ENCODE measurements around the gene TMEM163. TPM values are rescaled to one million over a fixed set of nuclear protein-coding genes. Genes with fewer than 3 reads are reported as not detected.

Gene TMEM163
- total RNA-seq, 1 donor from 2014 or later: not detected

- H3K36me3 Mint-ChIP-seq (ENCODE audit: unreplicated experiment): no peaks in the 10 kb centered on the region
- H3K4me1 Mint-ChIP-seq (ENCODE audit: unreplicated experiment): no peaks in the 10 kb centered on the region
- no peak overlapping the region for H3K27ac Mint-ChIP-seq (ENCODE audit: unreplicated experiment)
- no peaks in the 10 kb centered on the region for H3K9me3 Mint-ChIP-seq (ENCODE audit: unreplicated experiment)
- H3K27me3 Mint-ChIP-seq (ENCODE audit: unreplicated experiment): no peaks in the 10 kb centered on the region
- no peak for TF ChIP-seq CTCF (IDR thresholded peaks at IDR 0.05)
- H3K4me3 Mint-ChIP-seq (ENCODE audit: unreplicated experiment): no peak overlapping the region
- peak; percentile 57 for DNase-seq (ENCODE audit: extremely low spot score, unreplicated experiment)
Observed at GRCh38 chr2:134465228-134466105, 253.3 kb downstream of the TMEM163 start.

- TF ChIP-seq CTCF (IDR thresholded peaks at IDR 0.05): no peak
- H3K27me3 Mint-ChIP-seq (ENCODE audit: unreplicated experiment): no peaks in the 10 kb centered on the region
- no peak overlapping the region for H3K4me3 Mint-ChIP-seq (ENCODE audit: unreplicated experiment)
- peak; percentile 69 for DNase-seq (ENCODE audit: extremely low spot score, unreplicated experiment)
- no peaks in the 10 kb centered on the region for H3K9me3 Mint-ChIP-seq (ENCODE audit: unreplicated experiment)
- no peaks in the 10 kb centered on the region for H3K36me3 Mint-ChIP-seq (ENCODE audit: unreplicated experiment)
- no peaks in the 10 kb centered on the region for H3K4me1 Mint-ChIP-seq (ENCODE audit: unreplicated experiment)
- no peak overlapping the region for H3K27ac Mint-ChIP-seq (ENCODE audit: unreplicated experiment)
Observed at GRCh38 chr2:134463699-134464022, 255.1 kb downstream of the TMEM163 start.

- Mint-ChIP-seq H3K4me1 (ENCODE audit: unreplicated experiment) (no peaks in the 10 kb centered on the region), H3K27me3 (ENCODE audit: unreplicated experiment) (no peaks in the 10 kb centered on the region), H3K9me3 (ENCODE audit: unreplicated experiment) (no peaks in the 10 kb centered on the region), H3K36me3 (ENCODE audit: unreplicated experiment) (no peaks in the 10 kb centered on the region), H3K4me3 (ENCODE audit: unreplicated experiment) (no peak overlapping the region), H3K27ac (ENCODE audit: unreplicated experiment) (no peak overlapping the region)
- TF ChIP-seq CTCF (IDR thresholded peaks at IDR 0.05): no peak
- peak; percentile 74 for DNase-seq (ENCODE audit: extremely low spot score, unreplicated experiment)
Observed at GRCh38 chr2:134462791-134463698, 255.8 kb downstream of the TMEM163 start.

- Mint-ChIP-seq H3K4me3 (ENCODE audit: unreplicated experiment) (no peak overlapping the region), H3K4me1 (ENCODE audit: unreplicated experiment) (no peaks in the 10 kb centered on the region), H3K27ac (ENCODE audit: unreplicated experiment) (no peak overlapping the region), H3K27me3 (ENCODE audit: unreplicated experiment) (no peaks in the 10 kb centered on the region), H3K9me3 (ENCODE audit: unreplicated experiment) (no peaks in the 10 kb centered on the region), H3K36me3 (ENCODE audit: unreplicated experiment) (no peaks in the 10 kb centered on the region)
- no peak for DNase-seq (ENCODE audit: extremely low spot score, unreplicated experiment)
- TF ChIP-seq CTCF (IDR thresholded peaks at IDR 0.05): no peak
Observed at GRCh38 chr2:134462275-134462674, 256.5 kb downstream of the TMEM163 start.

- Mint-ChIP-seq H3K36me3 (ENCODE audit: unreplicated experiment) (no peaks in the 10 kb centered on the region), H3K4me1 (ENCODE audit: unreplicated experiment) (no peaks in the 10 kb centered on the region), H3K27ac (ENCODE audit: unreplicated experiment) (no peak overlapping the region), H3K27me3 (ENCODE audit: unreplicated experiment) (no peaks in the 10 kb centered on the region), H3K4me3 (ENCODE audit: unreplicated experiment) (no peak overlapping the region), H3K9me3 (ENCODE audit: unreplicated experiment) (no peaks in the 10 kb centered on the region)
- TF ChIP-seq CTCF (IDR thresholded peaks at IDR 0.05): no peak
- no peak for DNase-seq (ENCODE audit: extremely low spot score, unreplicated experiment)
Observed at GRCh38 chr2:134461511-134461910, 257.3 kb downstream of the TMEM163 start.
